ENCODE measurements around the gene ARAP2.

- TF ChIP-seq CTCF (IDR thresholded peaks at IDR 0.05; ENCODE audit: low read depth, low read length) (no peak), EZH2phosphoT487 (IDR thresholded peaks at IDR 0.05; ENCODE audit: low read depth) (no peak)
These were observed 115.6 kb downstream of the ARAP2 start for GRCh38 chr4:36128689-36129088.
